Gastroesophageal sphincter (tissue), 4 donors: ENCODE data around the gene ADAMTS17. TPM values are rescaled to one million over a fixed set of nuclear protein-coding genes. Genes with fewer than 3 reads are reported as not detected.
A peak's percentile ranks its signal among the peaks of the same experiment; 100 is the strongest.

Experiments used
- ATAC-seq: fragments of 150-250 bp; one replicate; pipeline ENCODE4 v1.9.1; 2016; ENCODE audit warnings: mild to moderate bottlenecking, moderate library complexity
- H3K27ac ChIP-seq, 4 donors: fragments of 200-600 bp; sonication (generic) in 3 of 4; 1 replicate in 3 of 4; 2 replicates in 1 of 4; pipeline ENCODE4 v1.5.1; 2016 to 2019
- H3K27me3 ChIP-seq: fragments of 200-600 bp; sonication (generic); one replicate; pipeline ENCODE4 v1.5.1; 2019
- H3K36me3 ChIP-seq, 2 donors: fragments of 200-600 bp; sonication (generic); one replicate each; pipeline ENCODE4 v1.5.1; 2019; ENCODE audit warnings: control low read depth in 1 of 2
- H3K4me1 ChIP-seq, 3 donors: fragments of 200-600 bp; sonication (generic); 1 replicate in 2 of 3; 2 replicates in 1 of 3; pipeline ENCODE4 v1.5.1; 2016 to 2019; ENCODE audit warnings: control low read depth in 2 of 3
- H3K4me3 ChIP-seq, 2 donors: fragments of 200-600 bp; sonication (generic); one replicate each; pipeline ENCODE4 v1.5.1; 2019; ENCODE audit warnings: mild to moderate bottlenecking in 1 of 2, moderate library complexity in 1 of 2
- H3K9me3 ChIP-seq, 3 donors: fragments of 200-600 bp; sonication (generic); one replicate each; pipeline ENCODE4 v1.5.1; 2017 to 2019; ENCODE audit warnings: control low read depth in 2 of 3
- CTCF ChIP-seq, 4 experiments: fragments of 200-600 bp in 2 of 4; fragments of 450-650 bp in 2 of 4; sonication (generic) in 1 of 4; IDR thresholded peaks; one replicate each; pipeline ENCODE4 v1.5.1; 2017 to 2019; ENCODE audit warnings: antibody characterized with exemption in 4 of 4, mild to moderate bottlenecking in 2 of 4, moderate library complexity in 2 of 4
- EP300 ChIP-seq: sonication (generic); formaldehyde crosslinking; IDR thresholded peaks from one replicate; pipeline ENCODE4 v1.6.1; 2017; ENCODE audit warnings: antibody characterized with exemption, mild to moderate bottlenecking
- POLR2A ChIP-seq, 2 donors: fragments of 450-650 bp; IDR thresholded peaks; one replicate each; pipeline ENCODE4 v1.6.1; 2017; ENCODE audit warnings: antibody characterized with exemption in 2 of 2, mild to moderate bottlenecking in 2 of 2, moderate library complexity in 1 of 2
- POLR2AphosphoS5 ChIP-seq: sonication (generic); formaldehyde crosslinking; IDR thresholded peaks from one replicate; pipeline ENCODE4 v1.6.1; 2017; ENCODE audit warnings: antibody characterized with exemption
- WGBS, 2 donors: methylation state at CpG; one replicate each; pipeline ENCODE4 v1.1.5; 2018; ENCODE audit warnings: low coverage in 1 of 2; 5-methylcytosine and 5-hydroxymethylcytosine counted together
- total RNA-seq, 4 donors: library from RNA; depleted of rRNA; stranded (reverse); fragments of >200 nt; gene quantifications; one replicate each; pipeline ENCODE4 v1.1.0, GENCODE V29; 2016

The ADAMTS17 gene
- total RNA-seq, 4 donors from 2014 or later: 4.9 to 14.0 (median 11.3) TPM

- peak overlapping the region; percentile 95 to 99 (median 98) for H3K27ac ChIP-seq
- 30 to 51% methylated on average over 11 to 15 of the region's 19 CpGs for WGBS, 2 donors
- TF ChIP-seq POLR2A (IDR thresholded peaks at IDR 0.05) (no peak), CTCF (IDR thresholded peaks at IDR 0.05) (no peak), EP300 (no peak), POLR2AphosphoS5 (peak; percentile 85)
- H3K4me1 ChIP-seq: peaks cover 0 to 19% (median 5%) of the 10 kb centered on the region in 3 donors
- H3K9me3 ChIP-seq: no peaks in the 10 kb centered on the region
- H3K27me3 ChIP-seq: no peaks in the 10 kb centered on the region
- H3K4me3 ChIP-seq: peak overlapping the region in 1 of 2 donors; percentile 77
- no peaks in the 10 kb centered on the region for H3K36me3 ChIP-seq
- peak; percentile 54 for ATAC-seq
Observed at GRCh38 chr15:100350434-100351226, 8.9 kb upstream of the ADAMTS17 start.

- H3K4me3 ChIP-seq: peak overlapping the region; percentile 70 to 77
- H3K4me1 ChIP-seq: peaks cover 0 to 19% (median 5%) of the 10 kb centered on the region in 3 donors
- ATAC-seq: peak; percentile 96
- TF ChIP-seq CTCF (IDR thresholded peaks at IDR 0.05) (peak; percentile 73 to 97 (median 86)), POLR2AphosphoS5 (peak; percentile 72), EP300 (no peak), POLR2A (IDR thresholded peaks at IDR 0.05) (peak in 1 of 2 donors; percentile 36)
- no peaks in the 10 kb centered on the region for H3K36me3 ChIP-seq
- H3K27ac ChIP-seq: peak overlapping the region; percentile 95 to 99 (median 98)
- no peaks in the 10 kb centered on the region for H3K27me3 ChIP-seq
- 0 to 2% methylated on average over 7 to 20 of the region's 43 CpGs for WGBS, 2 donors
- no peaks in the 10 kb centered on the region for H3K9me3 ChIP-seq
Observed at GRCh38 chr15:100349696-100350433, 8.1 kb upstream of the ADAMTS17 start.

- H3K27ac ChIP-seq: peak overlapping the region; percentile 95 to 99 (median 98)
- TF ChIP-seq EP300 (no peak), POLR2A (IDR thresholded peaks at IDR 0.05) (no peak), CTCF (IDR thresholded peaks at IDR 0.05) (no peak), POLR2AphosphoS5 (no peak)
- peaks cover 0 to 19% (median 5%) of the 10 kb centered on the region in 3 donors for H3K4me1 ChIP-seq
- no peaks in the 10 kb centered on the region for H3K27me3 ChIP-seq
- no peaks in the 10 kb centered on the region for H3K9me3 ChIP-seq
- H3K4me3 ChIP-seq: peak overlapping the region; percentile 70 to 77
- no peak for ATAC-seq
- 0 to 44% methylated on average over 1 to 7 of the region's 17 CpGs for WGBS, 2 donors
- no peaks in the 10 kb centered on the region for H3K36me3 ChIP-seq
Observed at GRCh38 chr15:100349321-100349695, 7.5 kb upstream of the ADAMTS17 start.

- ATAC-seq: no peak
- peaks cover 0 to 19% (median 5%) of the 10 kb centered on the region in 3 donors for H3K4me1 ChIP-seq
- H3K27ac ChIP-seq: peak overlapping the region in 1 of 4 donors; percentile 99
- H3K4me3 ChIP-seq: no peak overlapping the region
- H3K9me3 ChIP-seq: no peaks in the 10 kb centered on the region
- no peaks in the 10 kb centered on the region for H3K27me3 ChIP-seq
- no peaks in the 10 kb centered on the region for H3K36me3 ChIP-seq
- 92 to 94% methylated on average over 2 to 8 of the region's 8 CpGs for WGBS, 2 donors
- no peak for TF ChIP-seq POLR2AphosphoS5
- no peak for TF ChIP-seq CTCF (IDR thresholded peaks at IDR 0.05)
- no peak for TF ChIP-seq POLR2A (IDR thresholded peaks at IDR 0.05)
- no peak for TF ChIP-seq EP300
Observed at GRCh38 chr15:100348578-100348977, 6.8 kb upstream of the ADAMTS17 start.
